ENCODE data around the gene TMEM271.

TMEM271 gene

DNA sequence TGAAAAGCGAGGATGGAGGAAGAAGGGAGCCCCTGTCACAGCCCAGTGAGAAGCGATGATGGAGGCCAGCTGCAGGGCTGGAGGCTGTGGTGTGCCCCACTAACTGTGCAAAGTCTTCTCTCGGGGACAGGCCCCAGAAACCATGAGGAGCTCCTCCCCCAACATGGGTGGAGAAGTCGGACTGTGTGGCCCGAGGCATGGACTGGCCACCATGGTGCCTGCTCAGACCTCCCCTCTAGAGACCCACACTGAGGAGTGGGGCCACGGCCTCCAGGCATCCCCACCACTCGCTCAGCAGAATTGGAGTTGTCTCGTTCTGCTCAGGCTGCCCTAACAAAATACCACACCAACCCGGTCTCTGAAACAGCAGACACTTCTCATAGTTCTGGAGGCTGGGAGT lies 37.0 kb upstream of the TMEM271 start:
- H4K20me1 ChIP-seq (ENCODE audit: insufficient read depth, low read length), result no peaks in the 10 kb centered on the region
- H2AFZ ChIP-seq (ENCODE audit: low read length), result no peak overlapping the region
- H3K79me2 ChIP-seq (ENCODE audit: insufficient read depth, low read length), result no peaks in the 10 kb centered on the region
- H3K9ac ChIP-seq (ENCODE audit: low read length), result no peak overlapping the region
- H3K27me3 ChIP-seq (ENCODE audit: insufficient read depth, low read length), result no peaks in the 10 kb centered on the region
- TF ChIP-seq EZH2 (IDR thresholded peaks at IDR 0.05; ENCODE audit: borderline replicate concordance, low read length), result no peak
- TF ChIP-seq, protein P1, sequence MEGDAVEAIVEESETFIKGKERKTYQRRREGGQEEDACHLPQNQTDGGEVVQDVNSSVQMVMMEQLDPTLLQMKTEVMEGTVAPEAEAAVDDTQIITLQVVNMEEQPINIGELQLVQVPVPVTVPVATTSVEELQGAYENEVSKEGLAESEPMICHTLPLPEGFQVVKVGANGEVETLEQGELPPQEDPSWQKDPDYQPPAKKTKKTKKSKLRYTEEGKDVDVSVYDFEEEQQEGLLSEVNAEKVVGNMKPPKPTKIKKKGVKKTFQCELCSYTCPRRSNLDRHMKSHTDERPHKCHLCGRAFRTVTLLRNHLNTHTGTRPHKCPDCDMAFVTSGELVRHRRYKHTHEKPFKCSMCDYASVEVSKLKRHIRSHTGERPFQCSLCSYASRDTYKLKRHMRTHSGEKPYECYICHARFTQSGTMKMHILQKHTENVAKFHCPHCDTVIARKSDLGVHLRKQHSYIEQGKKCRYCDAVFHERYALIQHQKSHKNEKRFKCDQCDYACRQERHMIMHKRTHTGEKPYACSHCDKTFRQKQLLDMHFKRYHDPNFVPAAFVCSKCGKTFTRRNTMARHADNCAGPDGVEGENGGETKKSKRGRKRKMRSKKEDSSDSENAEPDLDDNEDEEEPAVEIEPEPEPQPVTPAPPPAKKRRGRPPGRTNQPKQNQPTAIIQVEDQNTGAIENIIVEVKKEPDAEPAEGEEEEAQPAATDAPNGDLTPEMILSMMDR (IDR thresholded peaks at IDR 0.05; ENCODE audit: low read length), result no peak
- no peaks in the 10 kb centered on the region for H3K9me2 ChIP-seq (ENCODE audit: low read depth, low read length)
- H3K27ac ChIP-seq (ENCODE audit: low read depth, low read length, poor library complexity, severe bottlenecking), result no peak overlapping the region
- no peaks in the 10 kb centered on the region for H3F3A ChIP-seq (ENCODE audit: insufficient read depth, low read length)
- no peak overlapping the region for H3K4me3 ChIP-seq (ENCODE audit: low read depth, low read length, poor library complexity, severe bottlenecking)
- H3K36me3 ChIP-seq (ENCODE audit: insufficient read depth, low read length), result no peaks in the 10 kb centered on the region; the same call in 1 of the 2 replicates
- no peaks in the 10 kb centered on the region for H3K9me3 ChIP-seq (ENCODE audit: low read length)
- H3K4me1 ChIP-seq (ENCODE audit: insufficient read depth, low read length, severe bottlenecking), result no peaks in the 10 kb centered on the region
- no peak overlapping the region for H3K4me2 ChIP-seq (ENCODE audit: low read length)

DNA sequence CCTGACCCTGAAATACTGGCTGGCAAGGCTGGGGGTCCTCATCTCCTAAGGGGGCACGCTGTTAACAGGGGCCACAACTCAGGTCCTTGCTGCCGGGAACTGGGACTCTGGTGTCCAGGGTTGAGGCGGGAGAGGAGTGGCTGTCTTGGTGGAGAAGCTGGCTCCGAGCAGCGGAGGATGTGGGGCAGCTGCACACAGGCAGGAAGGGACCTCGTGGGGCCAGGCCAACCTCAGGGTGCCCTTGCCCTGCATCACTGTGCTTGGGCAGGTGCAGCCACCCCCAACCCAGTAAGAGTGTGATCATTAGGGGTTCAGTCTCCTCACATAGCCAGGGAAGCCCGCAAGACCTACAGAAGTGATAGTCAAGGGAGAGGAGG lies 36.6 kb upstream of the TMEM271 start:
- no peak overlapping the region for H3K4me2 ChIP-seq (ENCODE audit: low read length)

DNA sequence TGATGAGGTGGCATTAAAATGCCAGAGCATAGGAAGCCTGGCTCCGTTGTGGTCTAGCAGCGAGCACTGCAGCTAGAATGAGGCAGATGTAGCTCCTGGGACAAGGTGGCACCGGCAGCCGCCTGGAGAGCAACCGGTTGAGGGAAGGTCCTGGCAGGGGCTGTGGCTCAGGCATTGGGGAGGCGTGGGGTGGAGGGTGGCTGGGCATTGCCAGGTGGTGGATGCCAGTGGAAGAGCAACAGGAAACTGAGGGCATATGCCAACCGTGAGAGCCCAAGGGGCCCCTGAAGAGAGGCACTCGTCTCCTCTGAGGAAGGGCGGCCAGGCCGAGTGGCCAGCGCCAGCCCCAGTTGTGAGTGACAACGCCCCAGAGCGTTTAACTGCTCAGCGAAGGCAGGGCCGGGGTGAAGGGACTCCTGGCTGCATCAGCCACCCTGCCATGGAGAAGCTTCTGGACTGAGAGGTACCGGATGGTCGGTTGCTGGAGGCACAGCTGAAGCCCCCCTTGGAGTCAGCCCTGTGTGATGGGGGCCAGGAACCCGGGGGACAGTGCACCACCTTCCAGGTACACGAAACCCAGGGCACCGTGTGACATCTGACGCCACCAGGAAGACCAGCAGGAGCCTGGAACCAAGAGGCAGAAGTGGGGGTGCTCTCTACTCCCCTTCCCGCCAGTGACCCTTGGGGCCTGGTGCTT lies 36.1 kb upstream of the TMEM271 start:
- no peak overlapping the region for H2AFZ ChIP-seq (ENCODE audit: low read length)
- H3K9me2 ChIP-seq (ENCODE audit: low read depth, low read length), result no peaks in the 10 kb centered on the region
- H3F3A ChIP-seq (ENCODE audit: insufficient read depth, low read length), result no peaks in the 10 kb centered on the region
- no peak overlapping the region for H3K9ac ChIP-seq (ENCODE audit: low read length)
- no peaks in the 10 kb centered on the region for H3K27me3 ChIP-seq (ENCODE audit: insufficient read depth, low read length)
- H3K4me3 ChIP-seq (ENCODE audit: low read depth, low read length, poor library complexity, severe bottlenecking), result no peak overlapping the region
- H3K79me2 ChIP-seq (ENCODE audit: insufficient read depth, low read length), result no peaks in the 10 kb centered on the region
- no peak for TF ChIP-seq EZH2 (IDR thresholded peaks at IDR 0.05; ENCODE audit: borderline replicate concordance, low read length)
- TF ChIP-seq, protein P1 (IDR thresholded peaks at IDR 0.05; ENCODE audit: low read length), result no peak
- H3K9me3 ChIP-seq (ENCODE audit: low read length), result no peaks in the 10 kb centered on the region
- no peak overlapping the region for H3K27ac ChIP-seq (ENCODE audit: low read depth, low read length, poor library complexity, severe bottlenecking)
- H3K36me3 ChIP-seq (ENCODE audit: insufficient read depth, low read length), result no peaks in the 10 kb centered on the region; the same call in 1 of the 2 replicates
- no peaks in the 10 kb centered on the region for H4K20me1 ChIP-seq (ENCODE audit: insufficient read depth, low read length)
- H3K4me2 ChIP-seq (ENCODE audit: low read length), result no peak overlapping the region
- H3K4me1 ChIP-seq (ENCODE audit: insufficient read depth, low read length, severe bottlenecking), result no peaks in the 10 kb centered on the region

More for the DNA sequence above, 36.6 kb upstream of the TMEM271 start:
- Histone ChIP-seq H3K27ac (ENCODE audit: low read depth, low read length, poor library complexity, severe bottlenecking) (no peak overlapping the region), H2AFZ (ENCODE audit: low read length) (no peak overlapping the region), H3K79me2 (ENCODE audit: insufficient read depth, low read length) (no peaks in the 10 kb centered on the region), H3K27me3 (ENCODE audit: insufficient read depth, low read length) (no peaks in the 10 kb centered on the region), H3K9me3 (ENCODE audit: low read length) (no peaks in the 10 kb centered on the region), H3K4me3 (ENCODE audit: low read depth, low read length, poor library complexity, severe bottlenecking) (no peak overlapping the region), H3F3A (ENCODE audit: insufficient read depth, low read length) (no peaks in the 10 kb centered on the region), H3K9me2 (ENCODE audit: low read depth, low read length) (no peaks in the 10 kb centered on the region), H3K36me3 (ENCODE audit: insufficient read depth, low read length) (no peaks in the 10 kb centered on the region; the same call in 1 of the 2 replicates), H3K4me1 (ENCODE audit: insufficient read depth, low read length, severe bottlenecking) (no peaks in the 10 kb centered on the region), H3K9ac (ENCODE audit: low read length) (no peak overlapping the region), H4K20me1 (ENCODE audit: insufficient read depth, low read length) (no peaks in the 10 kb centered on the region)
- no peak for TF ChIP-seq EZH2 (IDR thresholded peaks at IDR 0.05; ENCODE audit: borderline replicate concordance, low read length)
- TF ChIP-seq, protein P1 (IDR thresholded peaks at IDR 0.05; ENCODE audit: low read length), result no peak
